HG02885 (cell line): ENCODE data around the gene IFI27.
"Not testable (repeated sequence)": the region's sequence is repeated elsewhere in the genome, so short reads cannot be mapped to it uniquely, and the experiment has no call there.

ENCODE experiments used
- ATAC-seq: cut with Tn5 transposase; IDR thresholded peaks from one replicate; pipeline ENCODE4 v1.9.1; 2021; ENCODE audit warnings: mild to moderate bottlenecking; ENCODE audit not compliant: unreplicated experiment, poor library complexity

Gene IFI27

GRCh38 chr14:94144765-94145164 lies 34.2 kb downstream of the IFI27 start:
- no peak for ATAC-seq

DNA sequence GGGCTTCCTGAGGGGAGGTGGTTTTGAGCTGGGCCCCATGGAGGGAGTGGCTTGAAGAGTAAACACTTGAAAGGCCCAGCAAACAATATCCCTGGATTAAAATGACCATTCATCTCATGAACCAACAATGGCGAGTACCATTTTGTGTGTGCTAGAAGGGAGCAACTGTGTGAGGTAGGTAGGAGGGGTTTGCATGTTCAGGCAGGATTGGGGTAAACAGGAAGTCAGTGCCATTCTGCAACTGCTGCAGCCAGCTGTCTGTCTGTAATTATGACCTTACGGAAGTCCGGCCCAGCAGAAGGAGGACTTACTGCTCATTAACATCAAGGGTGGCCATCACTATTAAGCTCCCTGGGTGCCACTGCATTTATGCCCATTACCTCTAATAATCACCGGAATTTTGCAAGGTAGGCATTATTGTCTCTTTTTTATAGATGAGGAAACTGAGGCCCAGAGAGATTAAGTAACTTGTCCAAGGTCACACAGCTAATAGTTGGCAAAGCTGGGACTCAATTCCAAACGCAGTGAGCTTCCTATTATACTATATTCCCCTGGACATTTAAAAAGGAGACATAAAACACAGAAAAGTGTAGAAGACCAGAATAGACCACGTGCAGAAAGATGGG lies 35.5 kb downstream of the IFI27 start:
- ATAC-seq, result no peak

DNA sequence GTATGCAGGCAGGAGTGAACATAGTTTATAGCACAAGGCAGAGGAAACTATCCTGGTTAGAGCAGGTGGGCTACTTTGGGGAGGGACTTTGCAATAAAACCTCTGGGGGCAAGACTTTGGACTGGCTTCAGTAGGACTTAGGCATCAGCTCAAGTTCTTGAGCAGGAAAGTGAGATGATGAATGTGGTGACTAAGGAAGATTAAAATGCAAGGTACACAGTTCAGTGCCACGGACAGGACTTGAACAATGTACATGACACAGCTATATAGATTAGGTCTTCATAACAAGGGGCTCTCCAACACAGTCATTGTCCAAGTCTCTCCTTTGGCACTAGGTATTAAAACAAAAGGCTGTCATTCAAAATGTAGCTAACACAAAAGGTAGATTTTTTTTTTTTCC lies 42.1 kb downstream of the IFI27 start:
- no peak for ATAC-seq

DNA sequence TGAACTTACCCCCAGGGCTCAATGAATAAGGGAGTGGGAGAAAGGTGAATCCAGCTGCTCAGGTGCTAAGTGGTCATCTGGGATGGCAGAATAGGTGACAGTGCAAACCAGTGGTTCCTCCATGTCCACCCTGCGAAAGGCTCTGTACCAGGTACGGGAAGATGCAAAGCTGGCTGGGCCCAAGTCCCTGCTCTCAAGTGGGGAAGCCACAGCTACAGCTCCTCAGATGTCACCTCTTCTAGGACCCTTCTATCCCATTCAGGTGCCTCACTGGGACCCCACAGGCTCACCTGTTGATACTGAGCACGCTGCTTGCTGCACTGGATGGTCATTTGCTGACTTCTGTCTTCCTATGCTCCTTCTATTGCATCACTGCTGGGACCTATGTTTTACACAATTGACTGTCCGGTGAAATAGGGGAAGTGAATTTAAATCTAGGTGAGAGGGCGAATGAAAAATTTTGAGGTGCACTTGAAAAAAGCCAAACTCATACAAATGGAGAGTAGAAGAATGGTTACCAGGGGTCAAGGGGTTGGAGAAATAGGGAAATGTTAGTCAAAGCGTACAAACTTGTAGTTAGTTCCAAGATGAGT lies 43.3 kb downstream of the IFI27 start:
- no peak for ATAC-seq

DNA sequence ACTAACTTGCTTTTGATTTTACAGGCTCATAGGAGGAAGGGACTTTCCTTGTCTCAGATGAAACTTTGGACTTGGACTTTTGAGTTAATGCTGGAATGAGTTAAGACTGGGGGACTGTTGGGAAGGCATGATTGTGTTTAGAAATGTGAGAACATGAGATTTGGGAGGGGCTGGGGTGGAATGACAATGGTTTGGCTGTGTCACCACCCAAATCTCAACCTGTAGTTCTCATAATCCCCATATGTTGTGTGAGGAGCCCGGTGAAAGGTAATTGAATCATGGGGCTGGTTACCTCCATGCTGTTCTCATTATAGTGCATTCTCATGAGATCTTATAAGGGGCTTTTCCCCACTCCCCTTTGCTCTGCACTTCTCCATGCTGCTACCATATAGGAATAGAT lies 45.6 kb downstream of the IFI27 start:
- not testable (repeated sequence) for ATAC-seq

- no peak for ATAC-seq
Observed at GRCh38 chr14:94157197-94157596, 46.7 kb downstream of the IFI27 start.

DNA sequence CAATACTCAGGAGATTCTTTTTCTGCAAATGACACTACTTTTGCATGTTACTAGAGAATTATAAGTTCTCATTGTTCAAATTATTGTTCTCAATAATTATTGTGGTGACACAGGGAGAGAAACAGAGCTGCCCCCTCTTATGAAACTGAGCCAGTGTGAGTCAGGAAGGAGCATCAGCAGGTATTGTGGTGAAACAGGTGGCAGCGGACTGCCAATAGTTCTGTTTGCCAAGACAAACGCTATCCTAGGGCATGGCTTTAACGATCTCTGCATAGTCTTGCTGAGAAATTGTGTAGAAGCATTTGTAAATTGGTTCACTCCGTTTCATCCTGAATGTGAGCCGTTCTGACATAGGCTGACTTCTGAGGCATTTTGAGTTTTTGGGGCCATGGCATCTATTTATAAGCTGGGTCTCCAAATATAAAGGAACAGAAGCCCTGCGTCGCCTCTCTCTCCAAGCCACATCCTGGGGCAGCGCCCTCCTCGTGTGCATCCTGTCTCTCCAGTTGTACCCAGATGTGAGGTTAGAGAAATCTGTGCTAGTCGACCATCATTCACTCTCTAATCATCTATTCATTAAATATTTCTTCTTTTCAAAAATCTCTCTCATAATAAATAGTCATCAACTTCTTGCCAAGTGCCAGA lies 47.8 kb downstream of the IFI27 start:
- ATAC-seq, result no peak

DNA sequence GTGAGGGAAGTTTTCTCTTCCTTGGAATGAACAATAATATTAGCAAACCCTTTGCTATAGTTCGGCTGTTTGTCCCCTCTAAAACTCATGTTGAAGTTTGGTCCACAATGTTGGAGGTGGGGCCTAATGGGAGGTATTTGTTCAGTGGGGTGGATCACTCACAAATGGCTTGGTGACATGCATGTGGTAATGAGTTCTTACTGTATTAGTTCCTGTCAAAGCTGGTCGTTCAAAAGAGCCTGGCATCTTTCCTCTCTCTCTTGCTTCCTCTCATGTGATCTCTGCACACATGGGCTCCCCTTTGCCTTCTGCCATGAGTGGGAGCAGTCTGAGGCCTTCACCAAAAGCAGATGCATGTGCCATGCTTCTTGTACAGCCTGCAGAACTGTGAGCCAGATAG lies 50.5 kb downstream of the IFI27 start:
- ATAC-seq, result no peak

GRCh38 chr14:94161981-94162380 lies 51.4 kb downstream of the IFI27 start:
- no peak for ATAC-seq

GRCh38 chr14:94162466-94162865 lies 51.9 kb downstream of the IFI27 start:
- no peak for ATAC-seq

DNA sequence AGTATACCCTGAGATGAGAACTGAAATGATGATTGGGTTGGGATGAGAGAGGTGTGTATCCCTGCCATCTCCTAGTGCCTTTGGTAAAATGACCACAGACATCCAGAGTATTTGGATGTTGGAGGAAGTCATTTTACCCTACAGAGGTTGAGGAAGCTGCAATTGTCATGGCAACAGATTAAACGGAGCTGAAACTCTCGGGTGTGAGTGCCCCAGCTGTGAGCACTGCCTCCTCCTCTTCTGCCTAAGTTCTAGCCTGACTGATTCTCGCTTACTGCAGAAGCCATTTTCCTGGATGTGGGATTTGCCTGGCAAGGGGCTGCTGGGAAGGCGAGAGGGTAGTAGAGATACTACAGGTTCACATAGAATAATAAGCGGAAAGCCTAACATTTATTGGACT lies 53.3 kb downstream of the IFI27 start:
- no peak for ATAC-seq

DNA sequence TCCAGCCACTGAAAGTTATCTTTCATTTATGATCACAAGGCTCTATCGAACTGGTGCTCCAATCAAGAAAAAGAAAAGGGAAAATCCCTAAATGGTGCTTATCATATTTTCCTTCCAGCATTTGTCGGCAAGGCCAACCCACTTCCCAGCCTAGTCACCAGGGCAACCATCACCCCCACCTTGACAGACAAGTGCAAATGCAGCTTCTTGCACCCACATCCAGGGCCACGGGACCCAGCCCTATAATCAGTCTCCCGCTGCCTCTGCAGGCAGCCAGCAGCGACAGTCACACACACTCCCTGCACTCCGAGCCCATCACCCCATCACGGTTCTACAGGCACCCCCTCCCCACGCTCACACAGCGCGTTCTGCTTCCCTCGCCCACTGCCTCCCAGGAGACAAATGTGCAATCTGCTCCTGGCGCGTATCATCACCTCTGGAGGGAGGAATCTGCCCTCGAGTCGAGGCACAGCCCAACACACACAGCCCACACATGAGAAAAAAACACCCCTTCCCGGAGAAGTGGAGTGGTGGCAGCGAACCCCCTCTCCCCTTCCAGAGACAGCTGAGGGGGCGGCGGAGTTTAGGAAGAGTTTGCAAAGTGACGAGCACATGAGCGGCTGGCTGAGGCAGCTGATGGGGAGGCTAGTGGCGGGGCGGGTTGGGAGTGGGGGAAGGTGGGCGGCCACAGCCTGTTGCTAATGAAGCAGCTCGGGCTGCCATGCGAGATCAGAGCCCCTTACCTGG lies 54.3 kb downstream of the IFI27 start:
- no peak for ATAC-seq

DNA sequence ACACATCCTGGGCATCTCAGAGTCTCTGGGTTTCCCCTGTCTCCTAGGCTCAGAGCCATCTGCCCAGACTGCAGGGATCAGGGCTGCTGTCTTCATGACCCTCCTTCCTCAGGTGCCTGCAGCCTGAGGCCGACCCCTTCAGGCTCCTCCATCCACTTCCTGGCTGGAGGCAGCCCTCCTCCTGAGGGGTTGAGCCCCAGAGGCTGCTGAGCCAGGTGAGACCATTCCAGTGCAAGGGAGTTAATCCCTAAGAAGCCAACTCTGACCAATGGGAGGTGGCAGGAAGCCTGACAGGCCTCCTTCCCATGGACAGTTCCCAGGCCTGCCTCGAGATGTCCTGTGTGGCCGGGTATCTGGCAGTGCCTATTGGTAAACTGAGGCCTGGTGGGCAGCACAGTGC lies 55.2 kb downstream of the IFI27 start:
- ATAC-seq, result no peak
